D341Med (cell line): ENCODE measurements around the gene CDH15.
"Not testable (repeated sequence)": the region's sequence is repeated elsewhere in the genome, so short reads cannot be mapped to it uniquely, and the experiment has no call there.

Experiments used
- DNase-seq: peaks from one replicate; pipeline ENCODE4 v3.0.0; 2012; ENCODE audit warnings: low spot score

The CDH15 gene

GRCh38 chr16:89155851-89156739, 15.5 kb upstream of the CDH15 start:
- no peak for DNase-seq

- DNase-seq, result no peak
Measured at GRCh38 chr16:89156740-89157645, 14.6 kb upstream of the CDH15 start.

GRCh38 chr16:89157778-89158177, 13.8 kb upstream of the CDH15 start:
- no peak for DNase-seq

GRCh38 chr16:89159066-89159849, 12.3 kb upstream of the CDH15 start:
- no peak for DNase-seq

- DNase-seq, result no peak
Measured at GRCh38 chr16:89159850-89160354, 11.6 kb upstream of the CDH15 start.

GRCh38 chr16:89160977-89161701, 10.4 kb upstream of the CDH15 start:
- DNase-seq, result no peak

GRCh38 chr16:89161763-89162713, 9.5 kb upstream of the CDH15 start:
- DNase-seq, result no peak

GRCh38 chr16:89163297-89163696, 8.3 kb upstream of the CDH15 start:
- DNase-seq, result no peak

- DNase-seq, result no peak
Measured at GRCh38 chr16:89164436-89164835, 7.1 kb upstream of the CDH15 start.

- no peak for DNase-seq
Measured at GRCh38 chr16:89164847-89165680, 6.5 kb upstream of the CDH15 start.

- not testable (repeated sequence) for DNase-seq
Measured at GRCh38 chr16:89165681-89165979, 5.9 kb upstream of the CDH15 start.

- DNase-seq, result no peak
Measured at GRCh38 chr16:89166696-89167424, 4.7 kb upstream of the CDH15 start.

GRCh38 chr16:89167425-89167941, 4.1 kb upstream of the CDH15 start:
- peak; percentile 89 for DNase-seq

GRCh38 chr16:89168381-89169189, 3.0 kb upstream of the CDH15 start:
- DNase-seq, result no peak

GRCh38 chr16:89169778-89170177, 1.8 kb upstream of the CDH15 start:
- DNase-seq, result no peak

GRCh38 chr16:89170346-89171215, 967 bp upstream of the CDH15 start:
- DNase-seq, result no peak

GRCh38 chr16:89172171-89172527, 601 bp downstream of the CDH15 start:
- DNase-seq, result no peak
